AG09309 (cell line): ENCODE results near the gene MYPN.
"Not testable (repeated sequence)": the region's sequence is repeated elsewhere in the genome, so short reads cannot be mapped to it uniquely, and the experiment has no call there.

ENCODE experiments used
- DNase-seq: peaks from one replicate; pipeline ENCODE4 v3.0.0-alpha.2; 2010; ENCODE audit warnings: low read depth
- H3K4me3 ChIP-seq: 2 replicates; pipeline ENCODE4 v1.5.1; 2011; ENCODE audit warnings: mild to moderate bottlenecking, low read depth, low read length, moderate library complexity; ENCODE audit not compliant: control insufficient read depth
- TF ChIP-seq, protein P1 (sequence below): IDR thresholded peaks from 2 replicates; pipeline ENCODE4 v1.5.1; 2011; ENCODE audit warnings: mild to moderate bottlenecking, low read depth, low read length, inconsistent platforms; ENCODE audit not compliant: insufficient read depth, control insufficient read depth; ENCODE audit errors: missing control alignments

The MYPN gene

DNA sequence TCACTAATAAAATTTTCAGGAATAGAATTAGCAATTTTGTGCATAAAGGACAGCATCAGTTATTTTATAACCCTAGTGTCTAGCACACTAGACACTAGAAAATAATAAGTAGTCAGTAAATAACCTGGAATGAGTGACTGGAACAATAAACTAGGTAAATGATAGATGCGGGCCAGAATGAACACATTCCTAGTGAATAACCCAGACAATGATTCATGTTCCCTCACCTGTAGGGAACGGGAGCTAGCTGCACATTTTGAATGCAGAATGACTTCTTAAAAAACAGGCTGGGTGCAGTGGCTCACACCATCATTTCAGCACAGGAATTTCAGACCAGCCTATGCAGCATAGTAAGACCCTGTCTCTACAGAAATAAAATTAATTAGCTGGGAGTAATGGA lies 125.8 kb downstream of the MYPN start:
- no peak for DNase-seq
- TF ChIP-seq, protein P1, sequence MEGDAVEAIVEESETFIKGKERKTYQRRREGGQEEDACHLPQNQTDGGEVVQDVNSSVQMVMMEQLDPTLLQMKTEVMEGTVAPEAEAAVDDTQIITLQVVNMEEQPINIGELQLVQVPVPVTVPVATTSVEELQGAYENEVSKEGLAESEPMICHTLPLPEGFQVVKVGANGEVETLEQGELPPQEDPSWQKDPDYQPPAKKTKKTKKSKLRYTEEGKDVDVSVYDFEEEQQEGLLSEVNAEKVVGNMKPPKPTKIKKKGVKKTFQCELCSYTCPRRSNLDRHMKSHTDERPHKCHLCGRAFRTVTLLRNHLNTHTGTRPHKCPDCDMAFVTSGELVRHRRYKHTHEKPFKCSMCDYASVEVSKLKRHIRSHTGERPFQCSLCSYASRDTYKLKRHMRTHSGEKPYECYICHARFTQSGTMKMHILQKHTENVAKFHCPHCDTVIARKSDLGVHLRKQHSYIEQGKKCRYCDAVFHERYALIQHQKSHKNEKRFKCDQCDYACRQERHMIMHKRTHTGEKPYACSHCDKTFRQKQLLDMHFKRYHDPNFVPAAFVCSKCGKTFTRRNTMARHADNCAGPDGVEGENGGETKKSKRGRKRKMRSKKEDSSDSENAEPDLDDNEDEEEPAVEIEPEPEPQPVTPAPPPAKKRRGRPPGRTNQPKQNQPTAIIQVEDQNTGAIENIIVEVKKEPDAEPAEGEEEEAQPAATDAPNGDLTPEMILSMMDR = no peak
- no peak overlapping the region for H3K4me3 ChIP-seq

DNA sequence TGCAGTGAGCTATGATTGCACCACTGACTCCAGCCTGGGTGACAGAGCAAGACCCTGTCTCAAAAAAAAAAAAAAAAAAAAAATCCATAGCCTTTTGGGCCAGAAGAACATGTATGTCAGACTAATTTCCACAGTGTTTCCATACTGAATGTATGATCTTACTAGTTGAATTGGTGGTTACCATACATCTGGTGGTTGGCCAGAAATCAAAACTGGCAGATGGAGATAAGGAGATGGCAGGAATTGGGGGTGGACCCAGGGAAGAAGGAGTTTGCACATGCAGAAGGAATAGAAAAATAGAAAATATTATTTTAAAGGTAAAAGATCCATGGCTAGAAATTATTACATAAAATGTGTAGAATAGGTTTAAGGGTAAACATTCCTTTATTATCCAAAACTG lies 126.3 kb downstream of the MYPN start:
- H3K4me3 ChIP-seq = no peak overlapping the region
- TF ChIP-seq, protein P1 = no peak
- no peak for DNase-seq

DNA sequence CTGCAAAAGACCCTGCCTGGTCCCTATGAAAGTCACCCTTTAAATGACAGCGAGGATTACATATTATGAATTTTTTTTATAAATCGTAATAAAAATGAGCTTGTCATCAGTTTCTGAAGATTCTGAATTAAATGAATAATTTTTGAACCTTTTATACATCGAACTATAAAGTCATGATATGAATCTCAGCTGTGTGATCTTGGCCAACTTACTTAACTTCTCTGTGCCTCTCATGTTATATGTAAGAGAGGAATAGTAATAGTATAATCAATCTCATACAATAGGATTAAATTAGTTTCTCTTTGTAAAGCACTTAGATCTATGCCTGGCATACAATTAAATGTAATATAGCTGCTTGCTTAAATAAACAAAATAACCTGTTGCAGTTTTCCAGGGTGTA lies 127.9 kb downstream of the MYPN start:
- TF ChIP-seq, protein P1 = no peak
- no peak overlapping the region for H3K4me3 ChIP-seq
- no peak for DNase-seq

DNA sequence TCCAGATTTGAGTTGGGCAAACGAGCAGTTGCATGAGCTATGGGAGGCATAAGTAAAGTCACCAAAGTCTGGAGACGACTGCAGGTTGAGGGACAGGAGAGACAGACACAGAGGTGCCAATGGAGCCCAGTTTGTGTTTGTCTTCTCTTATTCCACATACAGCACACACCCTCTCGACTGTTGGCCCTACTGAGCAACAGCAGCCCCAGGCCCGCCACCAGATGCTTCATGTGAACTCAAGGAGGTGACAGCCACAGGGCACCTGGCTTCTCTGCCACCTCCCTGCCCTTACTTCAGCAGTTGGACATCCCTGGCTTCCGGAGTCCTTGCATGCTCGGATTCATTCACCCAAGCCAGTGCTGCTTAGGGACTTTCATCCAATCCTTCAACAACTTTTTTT lies 129.1 kb downstream of the MYPN start:
- H3K4me3 ChIP-seq = no peak overlapping the region
- TF ChIP-seq, protein P1 = no peak
- no peak for DNase-seq

DNA sequence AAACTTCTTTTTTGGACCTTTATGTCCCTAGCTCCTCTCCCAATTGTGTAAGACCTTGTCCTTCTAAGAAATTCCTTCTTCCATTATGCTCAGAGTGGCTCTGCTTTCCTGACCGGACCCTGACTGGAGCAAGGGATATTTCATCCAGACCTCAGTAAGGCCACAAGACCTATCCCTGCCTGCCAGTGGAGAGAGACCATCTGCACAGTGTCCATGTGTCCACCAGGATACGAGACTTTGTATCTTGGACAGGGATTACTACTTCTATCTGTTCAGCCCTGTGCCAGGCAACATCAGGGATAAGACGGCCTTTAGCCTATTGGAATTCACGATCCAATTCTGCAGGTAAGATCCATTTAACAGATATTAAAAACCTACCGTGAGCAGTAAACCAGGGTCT lies 129.8 kb downstream of the MYPN start:
- TF ChIP-seq, protein P1 = no peak
- H3K4me3 ChIP-seq = no peak overlapping the region
- DNase-seq = no peak

DNA sequence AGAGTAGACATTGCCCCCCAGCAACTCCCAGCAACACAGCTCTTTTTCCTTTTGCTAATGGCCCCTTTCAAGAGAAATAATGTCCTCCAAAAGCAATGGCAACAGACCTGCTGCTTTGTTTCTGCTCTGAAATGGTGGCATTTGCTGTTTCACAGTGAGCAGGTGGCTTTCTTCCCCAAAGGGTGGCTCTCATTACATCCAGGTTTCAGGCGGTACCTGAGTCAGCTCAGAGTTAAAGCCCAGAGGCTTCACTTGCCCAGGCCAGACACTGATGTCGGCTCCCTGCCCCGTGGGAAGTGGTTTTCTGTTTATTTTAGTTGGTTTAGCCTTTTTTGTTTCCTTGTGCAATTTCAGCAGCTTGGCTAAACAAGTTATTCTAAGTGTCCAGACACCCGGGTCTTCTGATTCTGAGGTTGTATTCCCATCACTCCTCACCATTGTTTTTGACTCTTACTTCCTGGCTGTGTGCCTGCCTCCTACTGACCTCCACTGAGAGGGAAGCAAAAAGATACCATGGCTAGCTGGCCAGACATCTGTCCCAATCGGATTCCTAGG lies 130.4 kb downstream of the MYPN start:
- no peak overlapping the region for H3K4me3 ChIP-seq
- TF ChIP-seq, protein P1 = no peak
- DNase-seq = no peak

DNA sequence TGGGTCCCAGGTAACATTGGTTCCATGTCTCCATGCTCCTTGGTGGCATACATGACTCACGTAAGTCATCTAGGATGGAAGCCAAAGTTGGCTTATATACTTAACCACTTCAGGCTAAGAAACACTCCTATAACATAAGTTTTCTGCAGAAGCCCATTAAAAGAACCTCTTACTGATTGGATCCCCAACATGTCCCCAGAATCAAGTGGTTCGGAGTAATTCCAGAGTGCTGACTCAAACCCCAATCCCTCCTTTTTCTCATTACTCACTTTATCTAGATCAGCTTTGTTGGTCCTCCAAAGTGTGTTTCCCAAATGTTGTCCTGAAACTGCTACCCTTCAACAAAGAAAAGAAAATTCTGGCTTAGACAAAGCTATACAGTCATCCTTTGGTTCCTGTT lies 132.8 kb downstream of the MYPN start:
- TF ChIP-seq, protein P1 = no peak
- no peak for DNase-seq
- H3K4me3 ChIP-seq = no peak overlapping the region

DNA sequence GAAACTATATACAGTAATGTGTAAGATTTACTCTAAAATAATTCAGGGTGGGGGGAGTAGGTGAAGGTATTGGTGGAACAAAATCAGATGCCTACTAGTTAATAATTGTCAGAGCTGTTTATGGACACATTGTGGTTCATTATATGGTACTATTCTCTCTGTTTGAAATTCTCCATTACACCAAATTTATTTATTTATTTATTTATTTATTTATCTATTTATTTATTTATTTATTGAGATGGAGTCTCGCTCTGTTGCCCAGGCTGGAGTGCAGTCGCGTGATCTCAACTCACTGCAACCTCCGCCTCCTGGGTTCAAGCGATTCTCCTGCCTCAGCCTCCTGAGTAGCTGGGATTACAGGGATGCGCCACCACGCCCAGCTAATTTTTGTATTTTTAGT lies 137.1 kb downstream of the MYPN start:
- H3K4me3 ChIP-seq, DNase-seq: not testable (repeated sequence)
